ENCODE data around the gene EYA2. TPM values are rescaled to one million over a fixed set of nuclear protein-coding genes. Genes with fewer than 3 reads are reported as not detected.
A peak's percentile ranks its signal among the peaks of the same experiment; 100 is the strongest.

Gene EYA2
- total RNA-seq, 1 experiment from 2014 or later = 0.74 TPM

DNA sequence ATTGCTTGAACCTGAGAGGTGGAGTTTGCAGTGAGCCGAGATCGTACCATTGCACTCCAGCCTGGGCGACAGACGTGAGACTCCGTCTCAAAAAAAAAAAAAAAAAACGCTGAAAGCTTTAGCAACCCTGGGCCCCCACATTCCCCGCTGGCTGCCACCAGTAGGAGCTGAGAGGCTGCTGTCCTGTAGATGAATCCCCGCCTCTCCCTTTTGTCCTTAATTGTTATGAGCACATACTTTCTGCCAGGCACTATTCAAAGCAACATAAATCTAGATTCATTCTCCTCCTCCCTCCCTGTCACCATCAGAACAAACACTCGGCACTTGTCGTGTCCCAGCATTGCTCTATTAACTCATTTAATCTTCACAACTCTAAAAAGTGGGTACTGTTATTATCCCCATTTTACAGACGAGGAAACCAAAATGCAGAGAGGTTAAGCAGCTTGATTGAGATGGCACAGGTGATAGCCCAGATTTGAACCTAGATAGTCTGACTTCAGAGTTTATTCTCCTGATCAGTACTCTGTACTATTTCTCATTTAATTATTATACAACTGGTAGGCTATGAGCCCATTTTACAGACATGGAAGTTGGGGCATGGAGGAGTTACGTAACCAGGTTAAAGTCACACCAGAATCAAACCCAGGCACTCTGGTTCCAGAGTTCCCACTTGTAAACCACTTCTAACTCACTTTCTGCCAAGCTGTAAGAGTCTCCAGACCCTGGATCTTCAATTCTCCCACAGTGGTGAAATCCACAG, 97.4 kb downstream of the EYA2 start:
- H4K8ac ChIP-seq (replicated peaks; ENCODE audit: insufficient read length, low read depth, low read length) = no peak overlapping the region
- no peak overlapping the region for H3K9ac ChIP-seq (ENCODE audit: extremely low read depth, insufficient read length, low read length)
- H2AK5ac ChIP-seq (ENCODE audit: insufficient read length, low read length) = no peak overlapping the region
- Mint-ChIP-seq H3K36me3 (ENCODE audit: insufficient read depth in 1 of 3, low read depth in 3 of 3) (peaks cover 0 to 7% (median 0%) of the 10 kb centered on the region in 3 experiments; a peak in 2 of 7 replicates), H3K9me3 (no peaks in the 10 kb centered on the region; a peak in 2 of 5 replicates), H3K27ac (peak overlapping the region; percentile 84 to 98 (median 86); a peak in 5 of 7 replicates), H3K4me1 (peaks cover 67 to 74% of the 10 kb centered on the region in 2 experiments), H3K4me3 (no peak overlapping the region), H3K27me3 (ENCODE audit: low read depth) (0 out of 2 replicates have a peak, but pooled peaks cover 1% of the 10 kb centered on the region)
- DNase-seq = no peak
- no peaks in the 10 kb centered on the region for H3K79me1 ChIP-seq (ENCODE audit: insufficient read depth, low read depth, low read length, poor library complexity, severe bottlenecking)
- no peaks in the 10 kb centered on the region for H3K79me2 ChIP-seq (ENCODE audit: insufficient read depth, low read length)
- H3K9me3 ChIP-seq (ENCODE audit: control insufficient read depth, low read depth, low read length) = no peaks in the 10 kb centered on the region
- no peaks in the 10 kb centered on the region for H4K20me1 ChIP-seq (ENCODE audit: control insufficient read depth, insufficient read depth, insufficient read length)
- WGBS (ENCODE audit: extremely low coverage, insufficient read length, low lambda C conversion rate) = no CpG with 5 or more reads among the region's 12 CpGs
- no peak overlapping the region for H3K14ac ChIP-seq (ENCODE audit: insufficient read depth, low read length)
- H2BK120ac ChIP-seq (ENCODE audit: low read depth, low read length, poor library complexity, severe bottlenecking) = no peak overlapping the region
- no peak overlapping the region for H4K91ac ChIP-seq (ENCODE audit: insufficient read length, low read depth, low read length)
- no peak overlapping the region for H2BK20ac ChIP-seq (ENCODE audit: low read depth, low read length, poor library complexity, severe bottlenecking)
- no peak overlapping the region for H3K4ac ChIP-seq (ENCODE audit: low read depth, low read length)
- peaks cover 2% of the 10 kb centered on the region; the same call in 1 of the 2 replicates for H3K4me1 ChIP-seq (ENCODE audit: insufficient read depth, low read length)
- H2BK5ac ChIP-seq (ENCODE audit: insufficient read length, low read length) = no peak overlapping the region
- no peak overlapping the region for H3K27ac ChIP-seq (ENCODE audit: insufficient read length, low read depth, low read length)
- H4K5ac ChIP-seq (ENCODE audit: insufficient read length, low read depth, low read length) = no peak overlapping the region
- H3K4me2 ChIP-seq (ENCODE audit: insufficient read depth, insufficient read length, low read length) = peak overlapping the region; percentile 26
- TF ChIP-seq CTCF (conservative IDR thresholded peaks at IDR 0.05) = no peak
- H3K27me3 ChIP-seq (ENCODE audit: insufficient read depth, low read length) = no peaks in the 10 kb centered on the region
- H3K56ac ChIP-seq (ENCODE audit: insufficient read length, low read depth, low read length) = no peak overlapping the region
- no peak overlapping the region for H3K23ac ChIP-seq (ENCODE audit: insufficient read length, low read depth, low read length)
- no peak overlapping the region for H3T11ph ChIP-seq (ENCODE audit: low read length)
- H3K23me2 ChIP-seq (ENCODE audit: insufficient read length, low read depth, low read length, poor library complexity, severe bottlenecking) = no peaks in the 10 kb centered on the region
- no peak overlapping the region for H2BK15ac ChIP-seq (ENCODE audit: low read depth, low read length)
- H2AFZ ChIP-seq (ENCODE audit: low read length) = no peak overlapping the region
- H3K18ac ChIP-seq (ENCODE audit: insufficient read length, low read depth, low read length) = no peak overlapping the region
- H2BK12ac ChIP-seq (ENCODE audit: insufficient read length, low read depth, low read length) = no peak overlapping the region
